ENCODE measurements around the gene ZNF423.

DNA sequence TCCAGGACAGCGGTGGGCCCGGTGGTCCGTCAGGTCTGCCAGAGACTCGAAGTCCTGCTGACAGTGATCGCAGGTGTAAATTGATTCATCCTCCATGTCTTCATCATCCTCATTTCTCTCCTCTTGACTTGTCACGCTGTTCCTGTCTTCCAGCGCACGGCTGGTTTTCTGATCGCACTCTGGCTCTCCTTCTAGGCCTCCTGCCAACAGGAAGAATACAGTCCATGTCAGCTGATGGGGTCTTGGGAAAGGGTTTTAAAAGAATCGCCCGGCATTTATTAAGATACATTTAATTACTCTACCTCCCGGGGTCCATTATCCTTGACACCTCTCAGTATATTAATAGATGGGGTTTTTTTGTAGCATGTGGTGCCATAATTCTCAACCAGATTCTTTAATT is 125.1 kb downstream of the ZNF423 start:
- TF ChIP-seq, protein P1, sequence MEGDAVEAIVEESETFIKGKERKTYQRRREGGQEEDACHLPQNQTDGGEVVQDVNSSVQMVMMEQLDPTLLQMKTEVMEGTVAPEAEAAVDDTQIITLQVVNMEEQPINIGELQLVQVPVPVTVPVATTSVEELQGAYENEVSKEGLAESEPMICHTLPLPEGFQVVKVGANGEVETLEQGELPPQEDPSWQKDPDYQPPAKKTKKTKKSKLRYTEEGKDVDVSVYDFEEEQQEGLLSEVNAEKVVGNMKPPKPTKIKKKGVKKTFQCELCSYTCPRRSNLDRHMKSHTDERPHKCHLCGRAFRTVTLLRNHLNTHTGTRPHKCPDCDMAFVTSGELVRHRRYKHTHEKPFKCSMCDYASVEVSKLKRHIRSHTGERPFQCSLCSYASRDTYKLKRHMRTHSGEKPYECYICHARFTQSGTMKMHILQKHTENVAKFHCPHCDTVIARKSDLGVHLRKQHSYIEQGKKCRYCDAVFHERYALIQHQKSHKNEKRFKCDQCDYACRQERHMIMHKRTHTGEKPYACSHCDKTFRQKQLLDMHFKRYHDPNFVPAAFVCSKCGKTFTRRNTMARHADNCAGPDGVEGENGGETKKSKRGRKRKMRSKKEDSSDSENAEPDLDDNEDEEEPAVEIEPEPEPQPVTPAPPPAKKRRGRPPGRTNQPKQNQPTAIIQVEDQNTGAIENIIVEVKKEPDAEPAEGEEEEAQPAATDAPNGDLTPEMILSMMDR (IDR thresholded peaks at IDR 0.05; ENCODE audit: low read depth, low read length, poor library complexity, severe bottlenecking) = no peak
- no peak for TF ChIP-seq EZH2phosphoT487 (IDR thresholded peaks at IDR 0.05; ENCODE audit: borderline replicate concordance, low read length)

Measured in DOHH2 (cell line).